Astrocyte of the cerebellum (primary cell): ENCODE measurements around the gene BRINP3.

Experiments used
- DNase-seq: peaks from one replicate; pipeline ENCODE4 v3.0.0-alpha.2; 2011; ENCODE audit warnings: low read depth
- H3K4me3 ChIP-seq: 2 replicates; pipeline ENCODE4 v1.5.1; 2011; ENCODE audit warnings: mild to moderate bottlenecking, low read depth, low read length, moderate library complexity
- CTCF ChIP-seq: IDR thresholded peaks from 2 replicates; pipeline ENCODE4 v1.5.1; 2012; ENCODE audit warnings: low read length, low read depth, moderate library complexity, mild to moderate bottlenecking; ENCODE audit errors: missing control alignments
- in situ Hi-C: cut with HindIII; loops from 2 replicates; pipeline ENCODE4 v1.10.0; 2017; ENCODE audit warnings: low sequenced_read_pairs

BRINP3 gene

GRCh38 chr1:190095596-190095995, 382.1 kb downstream of the BRINP3 start:
- TF ChIP-seq CTCF: no peak
- no peak for DNase-seq
- in situ Hi-C loops: no loop called here
- no peak overlapping the region for H3K4me3 ChIP-seq

- DNase-seq: no peak
- H3K4me3 ChIP-seq: no peak overlapping the region
- peak; percentile 7 for TF ChIP-seq CTCF
- in situ Hi-C loops: no loop called here
These were observed 393.1 kb downstream of the BRINP3 start for GRCh38 chr1:190084552-190084951.

DNA sequence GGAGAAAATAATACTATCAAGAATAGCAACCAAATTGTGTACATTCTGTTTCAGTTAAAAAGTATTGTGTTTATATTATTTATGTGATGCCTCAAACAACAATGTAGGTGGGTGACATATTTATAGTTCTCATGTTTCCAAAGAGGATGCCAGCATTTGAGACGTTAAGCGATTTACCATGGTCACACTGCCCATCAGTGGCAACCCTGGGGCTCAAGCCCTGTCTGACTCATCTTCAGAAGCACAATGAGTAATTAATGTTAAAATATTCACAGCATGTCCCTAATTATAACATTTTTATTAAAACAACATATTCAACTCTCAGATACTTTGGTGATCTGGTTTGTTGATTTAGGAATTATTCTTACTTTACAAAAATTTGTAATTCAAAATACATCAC, 409.4 kb downstream of the BRINP3 start:
- no peak for DNase-seq
- no peak for TF ChIP-seq CTCF
- in situ Hi-C loops: no loop called here
- H3K4me3 ChIP-seq: no peak overlapping the region

DNA sequence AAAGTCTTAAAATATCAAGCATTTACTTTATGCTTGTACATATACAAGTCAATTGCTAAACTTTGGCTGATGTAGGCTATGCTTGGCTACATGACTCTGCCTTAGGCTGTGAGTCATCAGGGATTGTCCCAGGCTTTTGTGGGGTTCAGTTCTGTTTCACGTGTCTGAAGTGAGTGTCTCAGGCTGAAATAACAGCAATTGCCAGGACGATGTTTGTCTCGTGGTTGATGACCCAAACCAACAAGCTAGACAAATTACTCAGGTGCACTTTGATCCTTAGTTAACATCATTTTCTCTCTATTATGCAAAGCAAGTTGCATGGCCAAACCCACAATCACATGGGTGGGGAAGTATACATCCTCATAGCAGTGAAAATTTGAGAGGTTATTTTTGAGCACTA, 410.1 kb downstream of the BRINP3 start:
- DNase-seq: peak; percentile 22
- in situ Hi-C loops: no loop called here
- no peak overlapping the region for H3K4me3 ChIP-seq

GRCh38 chr1:190066011-190066410, 411.7 kb downstream of the BRINP3 start:
- no peak for TF ChIP-seq CTCF
- DNase-seq: no peak
- no peak overlapping the region for H3K4me3 ChIP-seq
- in situ Hi-C loops: no loop called here

More for the DNA sequence above, 410.1 kb downstream of the BRINP3 start:
- TF ChIP-seq CTCF: no peak

- TF ChIP-seq CTCF: no peak
- no peak for DNase-seq
- in situ Hi-C loops: no loop called here
These were observed 428.4 kb downstream of the BRINP3 start for GRCh38 chr1:190049314-190049713.

More at GRCh38 chr1:190049314-190049713, 428.4 kb downstream of the BRINP3 start:
- H3K4me3 ChIP-seq: no peak overlapping the region
